T-helper 2 cell treated with Interferon-gamma antibody and Interleukin-4, amounts not matched to agents 5 μg/mL and 100 μg/mL, for 36 hours (primary cell): Measurements from ENCODE around the gene ASIC3.
"Not testable (repeated sequence)": the region's sequence is repeated elsewhere in the genome, so short reads cannot be mapped to it uniquely, and the experiment has no call there.

ENCODE experiments used
- DNase-seq: peaks from one replicate; pipeline ENCODE4 v3.0.0; 2021; ENCODE audit warnings: low spot score
- H3K27ac Mint-ChIP-seq: one replicate; pipeline ENCODE4 v1.8.0; 2021; ENCODE audit warnings: mild to moderate bottlenecking, mixed read lengths
- H3K27me3 Mint-ChIP-seq: one replicate; pipeline ENCODE4 v1.8.0; 2021; ENCODE audit warnings: low read depth, mixed read lengths
- H3K36me3 Mint-ChIP-seq: one replicate; pipeline ENCODE4 v1.8.0; 2021; ENCODE audit warnings: low read depth, mixed read lengths
- H3K4me1 Mint-ChIP-seq: one replicate; pipeline ENCODE4 v1.8.0; 2021; ENCODE audit warnings: low read depth, mixed read lengths
- H3K4me3 Mint-ChIP-seq: one replicate; pipeline ENCODE4 v1.8.0; 2022; ENCODE audit warnings: mild to moderate bottlenecking, moderate library complexity, mixed read lengths
- H3K9me3 Mint-ChIP-seq: one replicate; pipeline ENCODE4 v1.8.0; 2021; ENCODE audit warnings: mixed read lengths

Gene ASIC3

GRCh38 chr7:151010307-151011096 lies 37.8 kb upstream of the ASIC3 start:
- Mint-ChIP-seq H3K27ac (peak overlapping the region; percentile 93), H3K4me3 (peak overlapping the region; percentile 76), H3K36me3 (peaks cover 23% of the 10 kb centered on the region), H3K27me3 (no peaks in the 10 kb centered on the region), H3K4me1 (peaks cover 59% of the 10 kb centered on the region), H3K9me3 (no peaks in the 10 kb centered on the region)
- DNase-seq, result peak; percentile 28

GRCh38 chr7:151011097-151011409 lies 37.3 kb upstream of the ASIC3 start:
- no peak for DNase-seq
- Mint-ChIP-seq H3K36me3 (peaks cover 21% of the 10 kb centered on the region), H3K27ac (peak overlapping the region; percentile 93), H3K27me3 (no peaks in the 10 kb centered on the region), H3K4me1 (peaks cover 61% of the 10 kb centered on the region), H3K9me3 (no peaks in the 10 kb centered on the region), H3K4me3 (peak overlapping the region; percentile 76)

GRCh38 chr7:151011616-151012015 lies 36.7 kb upstream of the ASIC3 start:
- H3K27ac Mint-ChIP-seq, result peak overlapping the region; percentile 93
- H3K9me3 Mint-ChIP-seq, DNase-seq, H3K27me3 Mint-ChIP-seq: not testable (repeated sequence)
- H3K4me3 Mint-ChIP-seq, result peak overlapping the region; percentile 71
- peaks cover 63% of the 10 kb centered on the region for H3K4me1 Mint-ChIP-seq
- peaks cover 21% of the 10 kb centered on the region for H3K36me3 Mint-ChIP-seq

- Mint-ChIP-seq H3K27me3 (no peaks in the 10 kb centered on the region), H3K36me3 (peaks cover 21% of the 10 kb centered on the region), H3K4me1 (peaks cover 62% of the 10 kb centered on the region), H3K27ac (peak overlapping the region; percentile 93), H3K9me3 (no peaks in the 10 kb centered on the region), H3K4me3 (peak overlapping the region; percentile 71)
- DNase-seq, result no peak
Measured at GRCh38 chr7:151012031-151012692, 36.2 kb upstream of the ASIC3 start.

- Mint-ChIP-seq H3K27me3 (peaks cover 5% of the 10 kb centered on the region), H3K27ac (peak overlapping the region; percentile 79), H3K4me3 (peak overlapping the region; percentile 71), H3K9me3 (no peaks in the 10 kb centered on the region), H3K4me1 (peaks cover 62% of the 10 kb centered on the region), H3K36me3 (peaks cover 21% of the 10 kb centered on the region)
- no peak for DNase-seq
Measured at GRCh38 chr7:151012911-151013347, 35.4 kb upstream of the ASIC3 start.

GRCh38 chr7:151013356-151013732 lies 35.0 kb upstream of the ASIC3 start:
- Mint-ChIP-seq H3K9me3 (no peaks in the 10 kb centered on the region), H3K4me1 (peaks cover 61% of the 10 kb centered on the region), H3K36me3 (peaks cover 23% of the 10 kb centered on the region), H3K27me3 (peaks cover 9% of the 10 kb centered on the region), H3K4me3 (peak overlapping the region; percentile 84), H3K27ac (peak overlapping the region; percentile 93)
- no peak for DNase-seq

GRCh38 chr7:151013733-151014497 lies 34.4 kb upstream of the ASIC3 start:
- H3K4me3 Mint-ChIP-seq, result peak overlapping the region; percentile 84
- H3K27me3 Mint-ChIP-seq, result peaks cover 13% of the 10 kb centered on the region
- H3K4me1 Mint-ChIP-seq, result peaks cover 61% of the 10 kb centered on the region
- no peaks in the 10 kb centered on the region for H3K9me3 Mint-ChIP-seq
- H3K36me3 Mint-ChIP-seq, result peaks cover 21% of the 10 kb centered on the region
- H3K27ac Mint-ChIP-seq, result peak overlapping the region; percentile 93
- peak; percentile 85 for DNase-seq

- DNase-seq, result peak; percentile 14
- H3K27me3 Mint-ChIP-seq, result peaks cover 21% of the 10 kb centered on the region
- peak overlapping the region; percentile 84 for H3K4me3 Mint-ChIP-seq
- peaks cover 21% of the 10 kb centered on the region for H3K36me3 Mint-ChIP-seq
- peaks cover 63% of the 10 kb centered on the region for H3K4me1 Mint-ChIP-seq
- H3K27ac Mint-ChIP-seq, result peak overlapping the region; percentile 93
- no peaks in the 10 kb centered on the region for H3K9me3 Mint-ChIP-seq
Measured at GRCh38 chr7:151014950-151015349, 33.4 kb upstream of the ASIC3 start.

- H3K4me3 Mint-ChIP-seq, result no peak overlapping the region
- peaks cover 31% of the 10 kb centered on the region for H3K27me3 Mint-ChIP-seq
- no peaks in the 10 kb centered on the region for H3K9me3 Mint-ChIP-seq
- H3K36me3 Mint-ChIP-seq, result peaks cover 21% of the 10 kb centered on the region
- peak overlapping the region; percentile 66 for H3K27ac Mint-ChIP-seq
- H3K4me1 Mint-ChIP-seq, result peaks cover 56% of the 10 kb centered on the region
- no peak for DNase-seq
Measured at GRCh38 chr7:151015967-151016366, 32.4 kb upstream of the ASIC3 start.

- DNase-seq, result no peak
- Mint-ChIP-seq H3K4me3 (peak overlapping the region; percentile 29), H3K36me3 (peaks cover 21% of the 10 kb centered on the region), H3K27me3 (peaks cover 35% of the 10 kb centered on the region), H3K4me1 (peaks cover 52% of the 10 kb centered on the region), H3K9me3 (no peaks in the 10 kb centered on the region), H3K27ac (peak overlapping the region; percentile 66)
Measured at GRCh38 chr7:151016505-151016904, 31.8 kb upstream of the ASIC3 start.

- H3K4me1 Mint-ChIP-seq, result peaks cover 47% of the 10 kb centered on the region
- no peaks in the 10 kb centered on the region for H3K9me3 Mint-ChIP-seq
- peaks cover 35% of the 10 kb centered on the region for H3K27me3 Mint-ChIP-seq
- H3K4me3 Mint-ChIP-seq, result peak overlapping the region; percentile 79
- H3K36me3 Mint-ChIP-seq, result peaks cover 18% of the 10 kb centered on the region
- peak overlapping the region; percentile 68 for H3K27ac Mint-ChIP-seq
- DNase-seq, result no peak
Measured at GRCh38 chr7:151016942-151017341, 31.4 kb upstream of the ASIC3 start.

- Mint-ChIP-seq H3K4me3 (peak overlapping the region; percentile 79), H3K4me1 (peaks cover 43% of the 10 kb centered on the region), H3K27me3 (peaks cover 35% of the 10 kb centered on the region), H3K27ac (peak overlapping the region; percentile 68), H3K36me3 (peaks cover 15% of the 10 kb centered on the region), H3K9me3 (no peaks in the 10 kb centered on the region)
- DNase-seq, result no peak
Measured at GRCh38 chr7:151017370-151017952, 30.9 kb upstream of the ASIC3 start.

- Mint-ChIP-seq H3K27me3 (peaks cover 35% of the 10 kb centered on the region), H3K27ac (peak overlapping the region; percentile 78), H3K4me1 (peaks cover 39% of the 10 kb centered on the region), H3K36me3 (peaks cover 12% of the 10 kb centered on the region), H3K9me3 (no peaks in the 10 kb centered on the region), H3K4me3 (peak overlapping the region; percentile 79)
- DNase-seq, result peak; percentile 71
Measured at GRCh38 chr7:151017953-151018420, 30.3 kb upstream of the ASIC3 start.
